OCI-LY3 (cell line): ENCODE results near the gene UNC5CL.

ENCODE experiments used
- CTCF ChIP-seq: fragments of 200-600, 300-600 bp; sonication (generic); IDR thresholded peaks from 2 replicates; pipeline ENCODE4 v1.5.1; 2014; ENCODE audit warnings: antibody characterized with exemption, low read length, low read depth
- EZH2phosphoT487 ChIP-seq: fragments of 200-600 bp; shearing (Covaris generic); IDR thresholded peaks from 2 replicates; pipeline ENCODE4 v1.6.1; 2018; ENCODE audit warnings: antibody characterized with exemption, mixed run types, low read depth

GRCh38 chr6:41032830-41033229 is 6.2 kb downstream of the UNC5CL start:
- TF ChIP-seq CTCF, result no peak
- TF ChIP-seq EZH2phosphoT487, result no peak
